Muscle layer of colon (tissue), 2 donors: Measurements from ENCODE around the gene RNF8.

ENCODE experiments used
- H3K27ac ChIP-seq: one replicate; pipeline ENCODE4 v1.7.0; 2013; ENCODE audit warnings: low read depth, mild to moderate bottlenecking, low read length, moderate library complexity
- H3K27me3 ChIP-seq, 2 donors: one replicate each; pipeline ENCODE4 v1.7.0; 2013; ENCODE audit warnings: low read length in 2 of 2, mild to moderate bottlenecking in 2 of 2; ENCODE audit not compliant: insufficient read depth in 2 of 2, control insufficient read depth in 1 of 2
- H3K36me3 ChIP-seq: one replicate; pipeline ENCODE4 v1.7.0; 2013; ENCODE audit warnings: mild to moderate bottlenecking, low read length; ENCODE audit not compliant: insufficient read depth
- H3K4me1 ChIP-seq: one replicate; pipeline ENCODE4 v1.7.0; 2013; ENCODE audit warnings: mild to moderate bottlenecking, low read length; ENCODE audit not compliant: insufficient read depth
- H3K4me3 ChIP-seq, 2 donors: one replicate each; pipeline ENCODE4 v1.7.0; 2013; ENCODE audit warnings: low read length in 2 of 2, low read depth in 1 of 2, mild to moderate bottlenecking in 1 of 2, moderate library complexity in 1 of 2
- H3K9ac ChIP-seq: one replicate; pipeline ENCODE4 v1.7.0; 2013; ENCODE audit warnings: low read length
- H3K9me3 ChIP-seq: one replicate; pipeline ENCODE4 v1.7.0; 2013; ENCODE audit warnings: mild to moderate bottlenecking, low read length
- donor health status: abdominal sarcoma.
- donor health status: Adenocarcinoma of cecum.

RNF8 gene

DNA sequence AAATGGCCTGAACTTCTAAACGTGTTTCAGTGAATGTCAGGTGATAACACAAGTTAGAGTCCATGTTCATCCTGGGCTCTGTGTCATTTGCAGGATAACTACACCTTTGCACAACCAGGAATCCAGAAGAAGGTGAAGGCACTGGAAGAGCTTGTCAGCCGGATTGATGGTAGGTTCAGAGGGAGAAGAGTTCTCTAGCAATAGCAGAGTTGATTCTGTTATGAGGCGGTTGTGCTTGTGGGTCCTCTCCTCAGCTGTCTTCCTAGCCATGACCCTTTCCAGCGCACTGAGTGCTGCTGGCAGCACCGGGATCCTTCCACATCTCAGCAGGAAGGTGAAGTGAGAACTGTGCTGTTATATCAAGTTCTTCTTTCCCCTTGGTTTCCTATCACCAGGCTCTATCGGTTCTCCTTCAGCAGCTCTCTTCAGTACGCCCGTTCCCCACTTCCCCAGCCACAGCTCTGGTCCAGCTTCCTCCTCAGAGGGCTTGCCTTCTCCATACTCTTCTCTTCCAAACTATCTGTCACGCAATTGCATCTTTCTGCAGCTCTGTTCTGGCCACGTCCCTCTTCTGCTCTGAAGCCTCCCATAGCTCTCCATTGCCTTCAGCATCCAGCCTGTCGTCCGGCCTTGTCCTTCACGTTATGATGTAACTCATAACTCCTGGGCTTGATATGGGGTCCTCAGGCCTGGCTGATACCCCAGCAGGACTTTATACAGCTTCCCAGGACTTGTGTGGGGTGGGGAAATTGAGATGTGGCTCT lies 39.9 kb upstream of the RNF8 start:
- H3K9me3 ChIP-seq, result no peaks in the 10 kb centered on the region
- peaks cover 52% of the 10 kb centered on the region for H3K36me3 ChIP-seq
- H3K27ac ChIP-seq, result no peak overlapping the region
- no peaks in the 10 kb centered on the region for H3K27me3 ChIP-seq
- H3K4me1 ChIP-seq, result peaks cover under 1% of the 10 kb centered on the region
- H3K4me3 ChIP-seq, result no peak overlapping the region
- H3K9ac ChIP-seq, result no peak overlapping the region

DNA sequence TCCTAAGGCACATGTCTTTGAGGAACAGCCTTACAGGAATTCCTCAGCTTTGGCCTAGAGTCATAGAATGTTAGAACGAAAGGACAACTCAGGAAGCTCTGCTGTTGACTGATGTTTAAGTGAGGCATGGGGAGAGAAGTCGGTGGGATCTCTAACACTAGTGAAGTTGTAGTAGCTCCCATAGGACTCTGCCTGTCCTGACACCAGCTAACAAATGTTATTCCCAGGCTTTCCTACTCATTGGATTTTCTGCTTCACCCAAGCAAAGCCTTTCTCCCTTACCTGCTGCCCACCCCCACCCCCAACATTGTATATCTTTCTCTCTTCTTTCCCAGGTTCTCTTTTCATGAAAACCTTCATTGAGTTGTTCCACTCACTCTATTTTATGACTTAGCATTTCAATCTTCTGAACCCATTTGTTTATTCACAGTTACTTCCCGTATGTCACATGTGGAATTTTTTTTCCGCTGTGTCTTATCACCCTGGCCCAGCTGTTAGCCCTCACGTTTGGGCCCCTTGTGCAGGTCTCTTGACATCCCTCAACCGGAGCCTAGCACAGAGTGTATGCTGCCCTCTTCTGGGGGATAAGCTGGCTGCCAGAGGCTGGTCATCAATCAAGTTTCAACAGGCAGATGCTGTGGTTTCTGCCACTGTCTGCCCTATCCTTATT lies 39.2 kb upstream of the RNF8 start:
- Histone ChIP-seq H3K9ac (no peak overlapping the region), H3K36me3 (peaks cover 55% of the 10 kb centered on the region), H3K27me3 (no peaks in the 10 kb centered on the region), H3K27ac (no peak overlapping the region), H3K9me3 (no peaks in the 10 kb centered on the region), H3K4me1 (no peaks in the 10 kb centered on the region), H3K4me3 (no peak overlapping the region)

DNA sequence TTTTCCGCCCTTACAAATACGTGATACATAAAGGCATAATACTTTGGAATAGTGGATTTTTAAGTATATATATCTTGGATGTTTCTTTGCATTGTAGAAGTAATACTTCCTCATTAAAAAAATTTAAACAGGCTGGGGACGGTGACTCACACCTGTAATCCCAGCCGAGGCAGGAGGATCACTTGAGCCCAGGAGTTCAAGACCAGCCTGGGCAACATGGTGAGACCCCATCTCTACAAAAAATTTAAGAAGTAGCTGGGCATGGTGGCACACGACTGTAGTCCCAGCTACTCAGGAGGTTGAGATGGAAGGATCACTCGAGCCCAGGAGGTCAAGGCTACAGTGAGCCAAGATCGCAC lies 38.6 kb upstream of the RNF8 start:
- Histone ChIP-seq H3K27me3 (no peaks in the 10 kb centered on the region), H3K9me3 (no peaks in the 10 kb centered on the region), H3K4me1 (no peaks in the 10 kb centered on the region), H3K27ac (no peak overlapping the region), H3K36me3 (peaks cover 55% of the 10 kb centered on the region), H3K4me3 (no peak overlapping the region), H3K9ac (no peak overlapping the region)

DNA sequence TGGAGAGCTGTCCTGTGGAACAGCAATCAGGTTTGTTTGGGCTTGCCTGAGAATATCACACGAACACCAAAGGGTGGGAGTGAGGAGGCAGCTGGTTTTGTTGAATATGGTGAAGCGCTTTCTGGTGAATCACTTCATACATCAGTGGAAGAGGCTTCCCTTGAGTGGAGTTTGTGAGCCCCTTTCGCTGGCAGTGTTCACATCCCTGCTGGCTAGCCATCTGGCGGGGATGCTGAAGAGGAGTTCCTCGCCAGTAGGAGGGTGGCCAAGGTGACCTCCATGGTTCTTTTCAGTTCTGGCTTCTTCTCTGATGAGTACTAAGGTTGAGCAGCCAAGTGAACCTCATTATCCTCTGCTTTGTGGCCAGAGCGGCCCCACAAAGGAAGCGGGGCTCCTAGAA lies 37.7 kb upstream of the RNF8 start:
- Histone ChIP-seq H3K9ac (no peak overlapping the region), H3K9me3 (no peaks in the 10 kb centered on the region), H3K4me1 (no peaks in the 10 kb centered on the region), H3K36me3 (peaks cover 55% of the 10 kb centered on the region), H3K27me3 (no peaks in the 10 kb centered on the region), H3K4me3 (no peak overlapping the region), H3K27ac (no peak overlapping the region)

DNA sequence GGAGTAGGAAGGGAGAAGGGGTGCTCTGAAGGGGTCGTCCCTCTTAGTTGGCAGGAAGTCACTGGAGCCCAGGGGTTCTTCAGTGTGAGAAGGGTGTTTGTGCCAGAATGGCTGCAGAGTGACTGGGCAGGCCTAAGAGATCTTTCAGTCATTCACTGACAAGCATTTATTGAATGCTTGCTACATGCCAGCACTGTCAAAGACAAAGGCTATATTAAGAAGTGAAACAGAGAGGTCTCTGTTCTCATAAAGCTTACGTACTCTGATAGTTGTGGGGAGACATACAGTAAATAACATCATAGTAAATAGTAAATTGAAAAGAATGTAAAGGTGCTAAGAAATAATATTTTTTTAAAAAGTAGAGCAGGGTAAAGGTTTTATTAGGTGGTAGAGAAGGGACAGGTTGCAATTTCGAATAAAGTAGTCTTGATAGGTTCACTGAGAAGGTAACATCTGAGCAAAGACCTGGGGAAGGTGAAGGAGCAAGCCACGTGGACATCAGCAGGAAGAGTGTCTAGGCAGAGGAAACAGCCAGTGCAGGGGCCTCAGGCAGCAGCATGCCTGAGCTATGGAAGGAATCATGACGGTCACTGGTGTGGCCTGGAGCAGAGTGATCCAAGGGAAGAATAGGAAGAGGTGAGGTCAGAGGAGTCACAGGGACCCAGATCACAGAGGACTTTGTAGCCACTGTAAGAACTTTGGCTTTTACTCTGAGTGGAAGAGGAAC lies 36.3 kb upstream of the RNF8 start:
- Histone ChIP-seq H3K9ac (no peak overlapping the region), H3K4me1 (no peaks in the 10 kb centered on the region), H3K9me3 (no peaks in the 10 kb centered on the region), H3K27ac (no peak overlapping the region), H3K4me3 (no peak overlapping the region), H3K27me3 (no peaks in the 10 kb centered on the region), H3K36me3 (peaks cover 55% of the 10 kb centered on the region)

DNA sequence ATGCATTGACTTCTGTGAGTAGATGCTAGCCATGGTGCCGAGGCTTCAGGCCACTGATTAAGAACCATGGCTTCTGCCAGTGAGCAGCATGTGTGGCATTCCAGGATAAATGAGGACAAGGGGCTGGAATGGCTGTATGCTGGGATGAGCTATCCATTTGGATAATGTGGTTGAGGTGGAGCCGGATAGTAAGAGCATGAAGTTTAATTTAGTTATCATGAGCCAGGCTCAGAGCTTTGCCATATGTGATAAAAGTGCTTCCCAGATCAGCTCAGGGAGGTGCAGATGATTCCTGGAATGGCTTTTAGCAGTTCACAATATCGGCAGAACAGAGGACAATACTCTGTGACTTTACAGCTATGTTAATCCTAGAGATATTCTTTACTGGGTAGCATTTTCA lies 34.6 kb upstream of the RNF8 start:
- H3K36me3 ChIP-seq, result peaks cover 40% of the 10 kb centered on the region
- no peak overlapping the region for H3K4me3 ChIP-seq
- H3K9ac ChIP-seq, result no peak overlapping the region
- no peaks in the 10 kb centered on the region for H3K27me3 ChIP-seq
- no peaks in the 10 kb centered on the region for H3K9me3 ChIP-seq
- no peak overlapping the region for H3K27ac ChIP-seq
- peaks cover 14% of the 10 kb centered on the region for H3K4me1 ChIP-seq

DNA sequence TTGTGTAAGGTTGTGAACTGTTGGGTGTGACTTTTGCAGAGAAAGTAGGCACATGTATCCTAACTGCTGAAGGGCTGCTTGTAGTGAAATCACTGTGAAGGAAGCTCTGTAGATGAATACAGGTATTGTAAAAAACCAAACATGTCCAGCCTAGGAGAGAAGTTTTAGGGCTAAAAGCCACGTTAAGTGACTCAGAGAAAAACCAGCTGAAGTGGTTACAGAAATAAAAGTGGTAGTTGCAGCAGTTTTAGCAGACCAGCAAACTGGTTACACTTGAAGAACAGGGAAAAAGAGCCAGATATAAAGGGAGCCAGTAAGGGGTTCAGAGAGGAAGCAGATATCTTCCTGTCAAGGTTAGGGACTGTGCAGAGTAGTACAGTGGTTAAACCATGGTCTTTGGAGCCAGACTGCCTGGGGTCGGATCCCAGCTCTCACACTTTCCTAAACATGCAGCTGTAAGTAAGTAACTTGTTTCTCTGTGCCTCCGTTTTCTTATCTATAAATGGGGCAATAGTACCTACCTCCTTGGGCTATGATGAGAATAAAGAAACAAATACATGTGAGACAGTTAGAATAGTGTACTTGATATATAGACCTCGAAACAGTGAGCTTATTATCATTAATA lies 33.8 kb upstream of the RNF8 start:
- Histone ChIP-seq H3K9me3 (no peaks in the 10 kb centered on the region), H3K9ac (no peak overlapping the region), H3K36me3 (peaks cover 38% of the 10 kb centered on the region), H3K27me3 (no peaks in the 10 kb centered on the region), H3K4me1 (peaks cover 21% of the 10 kb centered on the region), H3K4me3 (no peak overlapping the region), H3K27ac (no peak overlapping the region)

DNA sequence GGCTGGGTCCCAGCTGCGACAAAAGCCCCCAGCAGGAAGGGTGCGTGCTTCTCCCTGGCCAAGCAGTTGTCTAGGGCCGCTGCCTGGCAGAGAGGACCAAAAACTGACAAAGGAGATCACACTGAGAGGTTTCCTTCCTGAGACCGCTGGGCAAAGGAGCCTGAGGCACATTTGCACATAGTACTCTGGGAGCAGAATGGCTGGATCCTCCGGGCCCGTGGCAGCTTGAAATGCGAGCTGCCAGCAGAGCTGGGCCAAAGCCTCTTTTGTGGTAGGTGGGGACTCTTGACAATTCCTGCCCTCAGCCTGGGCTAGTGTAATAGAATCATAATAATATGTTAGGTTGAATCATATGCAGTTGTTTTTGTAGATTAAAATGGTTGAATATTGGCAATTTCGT lies 33.1 kb upstream of the RNF8 start:
- H3K36me3 ChIP-seq, result peaks cover 35% of the 10 kb centered on the region
- peaks cover 23% of the 10 kb centered on the region for H3K4me1 ChIP-seq
- H3K27me3 ChIP-seq, result no peaks in the 10 kb centered on the region
- H3K27ac ChIP-seq, result no peak overlapping the region
- H3K9me3 ChIP-seq, result no peaks in the 10 kb centered on the region
- H3K9ac ChIP-seq, result no peak overlapping the region
- H3K4me3 ChIP-seq, result no peak overlapping the region

DNA sequence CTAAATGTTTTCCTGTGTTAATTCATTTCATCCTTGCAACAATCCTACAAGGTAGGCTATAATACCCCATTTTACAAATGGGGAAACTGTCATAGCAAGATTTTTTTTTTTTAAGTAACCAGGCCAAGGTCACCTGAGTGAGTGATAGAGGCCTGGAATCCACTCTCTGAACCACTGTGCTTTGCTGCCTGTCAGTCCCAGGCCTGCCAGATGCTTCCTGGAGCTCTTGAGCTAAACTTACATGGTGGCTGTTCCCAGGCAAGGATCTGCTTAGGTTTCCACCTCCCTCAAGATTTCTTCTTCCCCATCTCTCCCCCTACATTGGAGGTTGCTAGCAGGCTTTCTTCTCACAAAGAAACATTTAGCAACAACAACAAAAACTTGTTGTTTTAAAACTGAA lies 32.7 kb upstream of the RNF8 start:
- H3K27me3 ChIP-seq, result no peaks in the 10 kb centered on the region
- peaks cover 23% of the 10 kb centered on the region for H3K4me1 ChIP-seq
- H3K27ac ChIP-seq, result no peak overlapping the region
- peaks cover 30% of the 10 kb centered on the region for H3K36me3 ChIP-seq
- H3K9ac ChIP-seq, result no peak overlapping the region
- no peaks in the 10 kb centered on the region for H3K9me3 ChIP-seq
- H3K4me3 ChIP-seq, result no peak overlapping the region

DNA sequence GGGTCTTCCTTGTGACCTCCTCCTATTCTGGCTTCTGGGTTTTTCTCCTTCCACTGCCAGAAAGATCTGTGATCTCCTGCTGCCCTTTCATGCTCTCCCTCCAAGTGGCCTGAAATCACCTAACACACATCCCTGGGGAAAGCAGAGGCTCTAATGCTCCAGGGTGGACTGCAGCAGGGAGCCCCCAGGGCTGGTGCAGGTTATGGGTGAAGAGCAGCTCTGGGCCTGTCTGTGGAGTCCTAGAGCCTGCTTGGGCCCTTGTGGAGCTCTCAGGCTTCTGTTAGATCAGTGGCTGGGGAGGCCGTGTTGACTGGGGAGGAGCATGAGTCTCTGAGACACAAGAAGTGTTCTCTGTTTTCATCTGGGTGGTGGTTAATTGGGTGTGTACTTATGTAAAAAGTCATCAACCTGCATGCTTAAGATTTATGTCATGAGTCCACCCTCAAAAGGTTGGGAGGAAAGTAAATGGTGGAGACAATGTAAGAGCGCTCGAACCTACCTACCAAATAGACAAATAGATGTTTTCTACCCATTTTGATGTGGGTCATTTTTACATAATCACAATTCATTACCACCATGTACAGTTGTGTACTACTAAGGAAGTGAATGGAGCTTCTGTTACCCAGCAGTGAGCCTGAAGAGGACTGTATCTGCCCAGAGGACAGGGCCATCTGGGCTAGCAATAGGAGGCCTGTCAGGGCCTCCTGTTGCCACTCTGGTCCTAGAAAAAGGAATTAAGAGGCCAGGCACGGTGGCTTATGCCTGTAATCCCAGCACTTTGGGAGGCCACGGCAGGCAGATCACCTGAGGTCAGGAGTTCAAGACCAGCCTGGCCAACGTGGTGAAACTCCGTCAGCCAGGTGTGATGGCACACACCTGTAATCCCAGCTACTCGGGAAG lies 32.0 kb upstream of the RNF8 start:
- no peaks in the 10 kb centered on the region for H3K27me3 ChIP-seq
- no peak overlapping the region for H3K27ac ChIP-seq
- no peak overlapping the region for H3K4me3 ChIP-seq
- peaks cover 24% of the 10 kb centered on the region for H3K36me3 ChIP-seq
- no peaks in the 10 kb centered on the region for H3K9me3 ChIP-seq
- peaks cover 23% of the 10 kb centered on the region for H3K4me1 ChIP-seq
- no peak overlapping the region for H3K9ac ChIP-seq

DNA sequence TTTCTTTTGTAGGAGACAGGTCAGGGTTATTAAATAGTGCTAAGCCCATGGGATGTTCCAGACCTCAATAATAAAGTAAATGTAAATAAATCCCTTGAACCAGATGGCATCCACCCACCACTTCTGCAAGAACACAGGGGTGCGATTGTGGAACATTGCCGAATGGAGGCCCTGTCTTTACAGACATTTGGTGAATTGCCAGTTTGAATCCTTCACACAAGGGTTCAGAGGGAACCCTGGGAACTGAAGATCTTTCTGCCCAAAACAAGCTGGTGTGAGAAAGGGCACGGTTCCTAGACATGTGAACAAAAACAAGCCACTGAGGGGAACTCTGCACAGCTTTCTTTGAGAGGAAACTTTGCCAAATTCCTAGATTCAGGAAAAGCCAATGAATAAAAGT lies 30.2 kb upstream of the RNF8 start:
- peaks cover 23% of the 10 kb centered on the region for H3K4me1 ChIP-seq
- H3K9me3 ChIP-seq, result no peaks in the 10 kb centered on the region
- no peak overlapping the region for H3K4me3 ChIP-seq
- no peaks in the 10 kb centered on the region for H3K27me3 ChIP-seq
- peaks cover 6% of the 10 kb centered on the region for H3K36me3 ChIP-seq
- no peak overlapping the region for H3K27ac ChIP-seq
- no peak overlapping the region for H3K9ac ChIP-seq
